ENCODE results near the gene ERICH2. TPM values are rescaled to one million over a fixed set of nuclear protein-coding genes. Genes with fewer than 3 reads are reported as not detected.

Gene ERICH2
- total RNA-seq, 1 experiment from 2014 or later = 7.2 TPM

GRCh38 chr2:170815746-170816503 is 45.7 kb downstream of the ERICH2 start:
- Mint-ChIP-seq H3K4me3 (ENCODE audit: unreplicated experiment) (peak overlapping the region; percentile 81), H3K9me3 (ENCODE audit: unreplicated experiment) (no peaks in the 10 kb centered on the region), H3K27ac (ENCODE audit: low read depth, unreplicated experiment) (no peak overlapping the region), H3K36me3 (ENCODE audit: insufficient read depth, unreplicated experiment) (no peaks in the 10 kb centered on the region), H3K4me1 (ENCODE audit: insufficient read depth, unreplicated experiment) (peaks cover 6% of the 10 kb centered on the region), H3K27me3 (ENCODE audit: insufficient read depth, unreplicated experiment) (peaks cover 47% of the 10 kb centered on the region)
- no TSS peak for BruUV-seq (replicated peaks)
- intact Hi-C loops (cut with micrococcal nuclease) = loop anchor here (1.0 to 10.0 kb wide), 6 partner anchors 57 to 881 kb away; partner anchors contain the start of gene GORASP2
- TF ChIP-seq CTCF (IDR thresholded peaks at IDR 0.05; ENCODE audit: unreplicated experiment) = peak; percentile 87
- ChIA-PET CTCF (interaction anchor here (0.6 to 11.5 kb wide), 56 partner anchors 9 to 734 kb away, joined by 3 to 125 read pairs (median 4); partner anchors contain the start of gene GORASP2), POLR2A (interaction anchor here (0.6 to 2.0 kb wide), 15 partner anchors 33 to 804 kb away, joined by 3 to 9 read pairs (median 3); partner anchors contain the start of genes ERICH2 and GORASP2)
- peak; percentile 72 for DNase-seq (ENCODE audit: unreplicated experiment)

GRCh38 chr2:170816504-170817092 is 46.4 kb downstream of the ERICH2 start, which contains the start of gene GAD1:
GAD1 (plus strand) TSS chr2:170816887; CDS start chr2:170818592, 1,705 bp downstream.
- peak; percentile 86 for DNase-seq (ENCODE audit: unreplicated experiment)
- Mint-ChIP-seq H3K36me3 (ENCODE audit: insufficient read depth, unreplicated experiment) (no peaks in the 10 kb centered on the region), H3K4me1 (ENCODE audit: insufficient read depth, unreplicated experiment) (peaks cover 6% of the 10 kb centered on the region), H3K9me3 (ENCODE audit: unreplicated experiment) (no peaks in the 10 kb centered on the region), H3K27ac (ENCODE audit: low read depth, unreplicated experiment) (no peak within 1 kb of the TSS), H3K27me3 (ENCODE audit: insufficient read depth, unreplicated experiment) (peaks cover 54% of the 10 kb centered on the region), H3K4me3 (ENCODE audit: unreplicated experiment) (peak within 1 kb of the TSS; percentile 81)
- CTCF ChIA-PET = interaction anchor here (0.6 to 11.5 kb wide), 51 partner anchors 8 to 1820 kb away, joined by 3 to 125 read pairs (median 4); partner anchors contain the start of gene GORASP2
- TF ChIP-seq CTCF (IDR thresholded peaks at IDR 0.05; ENCODE audit: unreplicated experiment) = no peak
- POLR2A ChIA-PET = interaction anchor here (0.6 to 2.0 kb wide), 14 partner anchors 34 to 804 kb away, joined by 3 to 9 read pairs (median 3); partner anchors contain the start of genes ERICH2 and GORASP2
- intact Hi-C loops (cut with micrococcal nuclease) = loop anchor here (1.0 to 10.0 kb wide), 4 partner anchors 57 to 882 kb away; partner anchors contain the start of gene GORASP2
- BruUV-seq (replicated peaks) = no TSS peak

GRCh38 chr2:170817093-170818035 is 47.2 kb downstream of the ERICH2 start:
- peaks cover 6% of the 10 kb centered on the region for H3K4me1 Mint-ChIP-seq (ENCODE audit: insufficient read depth, unreplicated experiment)
- no peak for DNase-seq (ENCODE audit: unreplicated experiment)
- H3K27ac Mint-ChIP-seq (ENCODE audit: low read depth, unreplicated experiment) = no peak overlapping the region
- no TSS peak for BruUV-seq (replicated peaks)
- no peak for TF ChIP-seq CTCF (IDR thresholded peaks at IDR 0.05; ENCODE audit: unreplicated experiment)
- H3K4me3 Mint-ChIP-seq (ENCODE audit: unreplicated experiment) = peak overlapping the region; percentile 81
- H3K9me3 Mint-ChIP-seq (ENCODE audit: unreplicated experiment) = no peaks in the 10 kb centered on the region
- peaks cover 61% of the 10 kb centered on the region for H3K27me3 Mint-ChIP-seq (ENCODE audit: insufficient read depth, unreplicated experiment)
- H3K36me3 Mint-ChIP-seq (ENCODE audit: insufficient read depth, unreplicated experiment) = peaks cover under 1% of the 10 kb centered on the region
- ChIA-PET POLR2A (interaction anchor here (0.6 to 2.0 kb wide), 11 partner anchors 34 to 448 kb away, joined by 3 to 9 read pairs (median 4); partner anchors contain the start of genes ERICH2 and GORASP2), CTCF (interaction anchor here (0.6 to 11.5 kb wide), 26 partner anchors 8 to 1821 kb away, joined by 3 to 125 read pairs (median 5); partner anchors contain the start of gene GORASP2)
- intact Hi-C loops (cut with micrococcal nuclease) = loop anchor here (2.0 to 10.0 kb wide), 3 partner anchors 111 to 883 kb away; partner anchors contain the start of gene GORASP2

Data from MCF 10A (cell line).